Measurements from ENCODE around the gene ALDH6A1. TPM values are rescaled to one million over a fixed set of nuclear protein-coding genes. Genes with fewer than 3 reads are reported as not detected.
"Not testable (repeated sequence)": the region's sequence is repeated elsewhere in the genome, so short reads cannot be mapped to it uniquely, and the experiment has no call there.

Gene ALDH6A1
- polyA plus RNA-seq (ENCODE audit: insufficient read length in 4 of 4) = 100 to 1,000 TPM in 2 of 4 donors, 10 to 100 TPM in 2; 92.8 to 134 (median 101) TPM

GRCh38 chr14:74084277-74085046 lies at the start of gene ALDH6A1, which contains the start of gene LIN52:
ALDH6A1 (minus strand) TSS chr14:74084453; CDS start chr14:74084394, 59 bp downstream.
LIN52 (plus strand) TSS chr14:74084956; CDS start chr14:74084975, 19 bp downstream.
- DNase-seq (ENCODE audit: low read depth in 4 of 4, low spot score in 3 of 4) = peak; percentile 99 to 100 (median 100)

DNA sequence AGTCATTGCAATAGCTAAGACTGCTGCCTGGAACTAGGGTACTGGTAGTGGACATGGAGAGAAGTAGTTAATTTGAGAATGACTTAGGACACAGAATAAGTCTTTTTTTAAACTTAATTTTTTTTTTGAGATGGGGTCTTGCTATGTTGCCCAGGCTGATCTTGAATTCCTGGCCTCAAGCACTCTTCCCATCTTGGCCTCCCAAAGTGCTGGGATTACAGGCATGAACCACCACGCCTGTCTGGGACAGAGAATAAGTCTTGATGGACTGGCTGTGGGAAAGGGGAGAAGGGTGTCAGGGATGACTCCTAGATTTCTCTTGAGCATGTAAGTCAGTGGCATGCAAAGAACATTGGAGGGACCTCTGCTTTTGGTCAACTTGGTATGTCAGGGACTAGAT lies 43.4 kb upstream of the ALDH6A1 start:
- no peak for DNase-seq (ENCODE audit: low read depth in 4 of 4, low spot score in 3 of 4)

DNA sequence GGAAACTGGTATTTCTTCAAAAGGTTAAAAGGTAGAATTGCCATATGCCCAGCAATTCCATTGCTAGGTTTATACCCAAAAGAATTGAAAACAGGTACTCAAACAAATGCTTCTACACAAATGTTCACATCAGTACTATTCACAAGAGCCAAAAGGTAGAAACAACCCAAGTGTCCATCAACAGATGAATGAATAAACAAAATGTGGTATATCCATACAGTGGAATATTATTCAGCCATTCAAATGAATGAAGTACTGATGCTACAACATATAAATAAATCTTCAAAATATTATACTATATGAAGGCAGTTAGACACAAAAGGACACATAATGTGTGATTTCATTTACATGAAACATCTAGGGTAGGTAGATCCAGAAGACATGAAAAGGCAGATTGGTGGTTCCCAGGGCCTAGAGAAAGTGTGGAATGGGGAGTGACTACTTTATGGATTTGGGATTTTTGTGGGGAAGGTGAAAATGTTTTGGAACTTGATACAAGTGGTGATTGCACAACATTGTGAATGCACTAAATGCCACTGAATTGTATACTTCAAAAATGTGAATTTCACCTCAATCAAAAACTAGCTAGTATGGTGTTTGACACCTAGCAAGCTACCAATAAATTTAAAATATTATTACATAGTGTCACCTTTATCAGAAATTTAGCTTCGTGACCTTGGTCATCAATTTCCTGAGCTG lies 42.2 kb upstream of the ALDH6A1 start:
- no peak for DNase-seq (ENCODE audit: low read depth in 4 of 4, low spot score in 3 of 4)

DNA sequence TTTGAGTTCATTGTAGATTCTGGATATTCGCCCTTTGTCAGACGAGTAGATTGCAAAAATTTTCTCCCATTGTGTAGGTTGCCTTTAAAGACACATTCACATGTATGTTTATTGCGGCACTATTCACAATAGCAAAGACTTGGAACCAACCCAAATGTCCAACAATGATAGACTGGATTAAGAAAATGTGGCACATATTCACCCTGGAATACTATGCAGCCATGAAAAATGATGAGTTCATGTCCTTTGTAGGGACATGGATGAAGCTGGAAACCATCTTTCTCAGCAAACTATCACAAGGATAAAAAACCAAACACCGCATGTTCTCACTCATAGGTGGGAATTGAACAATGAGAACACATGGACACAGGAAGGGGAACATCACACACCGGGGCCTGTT lies 41.2 kb upstream of the ALDH6A1 start:
- DNase-seq (ENCODE audit: low read depth in 4 of 4, low spot score in 3 of 4) = not testable (repeated sequence)

DNA sequence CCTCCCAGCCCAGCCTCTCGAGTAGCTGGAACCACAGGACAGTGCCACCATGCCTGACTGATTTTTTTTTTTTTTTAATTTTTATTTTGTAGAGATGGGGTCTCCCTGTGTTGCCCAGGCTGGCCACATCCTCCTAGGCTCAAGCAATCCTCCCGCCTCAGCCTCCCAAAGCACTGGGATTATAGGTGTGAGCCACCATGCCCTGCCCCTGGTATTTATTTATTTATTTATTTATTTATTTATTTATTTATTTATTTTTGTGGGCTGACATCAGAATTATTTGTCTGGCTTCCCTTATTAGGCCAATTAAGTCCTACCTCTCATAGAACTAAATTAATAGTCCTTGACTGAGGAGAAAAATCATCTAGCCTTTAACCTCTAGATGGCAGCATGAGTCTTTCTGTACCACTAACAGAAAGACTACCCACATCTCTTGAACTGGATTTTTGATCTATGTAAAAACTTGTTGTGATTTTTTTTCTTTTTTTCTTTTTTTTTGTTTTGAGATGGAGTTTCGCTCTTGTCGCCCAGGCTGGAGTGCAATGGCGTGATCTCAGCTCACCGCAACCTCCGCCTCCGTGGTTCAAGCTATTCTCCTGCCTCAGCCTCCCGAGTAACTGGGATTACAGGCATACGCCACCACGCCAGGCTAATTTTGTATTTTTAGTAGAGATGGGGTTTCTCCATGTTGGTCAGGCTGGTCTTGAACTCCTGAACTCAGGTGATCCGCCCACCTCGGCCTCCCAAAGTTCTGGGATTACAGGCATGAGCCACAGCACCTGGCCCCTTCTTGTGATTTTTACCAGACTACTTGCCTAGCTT lies 27.4 kb upstream of the ALDH6A1 start:
- peak; percentile 26 to 40 (median 31) for DNase-seq (ENCODE audit: low read depth in 4 of 4, low spot score in 3 of 4)

DNA sequence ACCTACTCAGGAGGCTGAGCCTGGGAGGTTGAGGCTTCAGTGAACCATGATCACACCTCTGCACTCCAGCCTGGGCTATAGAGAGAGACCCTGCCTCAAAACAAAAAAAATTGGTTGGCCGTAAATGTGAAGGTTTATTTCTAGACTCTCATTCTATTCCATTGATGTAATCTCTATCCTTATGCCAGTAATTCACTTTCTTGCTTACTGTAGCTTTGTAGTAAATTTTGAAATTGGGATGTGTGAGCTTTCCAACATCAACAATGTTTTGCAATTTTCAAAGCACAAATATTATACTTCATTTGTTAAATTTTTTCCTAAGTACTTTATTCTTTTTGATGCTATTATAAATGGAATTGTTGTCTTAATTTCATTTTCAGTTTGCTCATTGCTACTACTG lies 25.1 kb upstream of the ALDH6A1 start:
- no peak for DNase-seq (ENCODE audit: low read depth in 4 of 4, low spot score in 3 of 4)

DNA sequence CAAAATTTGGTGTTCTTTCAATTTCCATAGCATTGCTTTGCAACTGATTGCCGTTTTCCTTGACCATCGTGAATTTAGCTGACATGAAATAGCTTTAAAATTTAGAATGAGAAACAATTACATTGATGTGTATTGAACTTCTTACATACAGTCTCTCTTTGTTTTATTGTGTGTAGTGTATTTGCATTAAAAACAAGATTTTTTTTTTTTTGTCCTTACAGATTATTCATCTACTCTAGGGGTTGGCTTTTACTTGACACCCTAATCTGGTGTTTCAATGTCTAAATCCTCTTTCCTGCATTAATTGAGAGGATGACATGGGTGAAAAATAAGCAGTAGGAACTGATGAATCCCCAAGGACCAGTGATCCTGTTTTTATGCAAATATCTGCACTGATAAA lies 21.1 kb upstream of the ALDH6A1 start:
- DNase-seq (ENCODE audit: low read depth in 4 of 4, low spot score in 3 of 4) = no peak

- DNase-seq (ENCODE audit: low read depth in 4 of 4, low spot score in 3 of 4) = no peak
These were observed 5.2 kb upstream of the ALDH6A1 start for GRCh38 chr14:74089251-74090020.

DNA sequence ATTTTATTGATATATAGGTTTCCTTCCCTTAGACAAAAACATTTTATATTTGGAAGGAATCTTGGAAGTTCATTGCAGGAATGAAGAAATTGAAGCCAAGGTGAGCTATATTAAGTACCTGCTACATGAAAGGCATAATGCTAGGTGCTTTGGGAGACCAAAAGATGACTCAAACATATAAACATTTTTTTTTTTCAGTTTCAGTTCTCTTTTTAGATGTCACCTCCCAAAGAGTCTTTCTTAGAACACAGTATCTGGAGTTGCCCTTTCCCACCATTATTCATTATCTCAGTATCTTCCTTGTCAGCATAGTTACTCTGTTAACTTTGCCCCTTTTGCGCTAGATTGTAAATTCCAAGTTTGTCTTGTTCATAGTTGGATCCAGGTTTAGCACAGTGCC lies 1.6 kb upstream of the ALDH6A1 start:
- no peak for DNase-seq (ENCODE audit: low read depth in 4 of 4, low spot score in 3 of 4)

GRCh38 chr14:74085047-74085637 lies 889 bp upstream of the ALDH6A1 start:
- peak in 1 of 4 donors; percentile 16 for DNase-seq (ENCODE audit: low read depth in 4 of 4, low spot score in 3 of 4)

DNA sequence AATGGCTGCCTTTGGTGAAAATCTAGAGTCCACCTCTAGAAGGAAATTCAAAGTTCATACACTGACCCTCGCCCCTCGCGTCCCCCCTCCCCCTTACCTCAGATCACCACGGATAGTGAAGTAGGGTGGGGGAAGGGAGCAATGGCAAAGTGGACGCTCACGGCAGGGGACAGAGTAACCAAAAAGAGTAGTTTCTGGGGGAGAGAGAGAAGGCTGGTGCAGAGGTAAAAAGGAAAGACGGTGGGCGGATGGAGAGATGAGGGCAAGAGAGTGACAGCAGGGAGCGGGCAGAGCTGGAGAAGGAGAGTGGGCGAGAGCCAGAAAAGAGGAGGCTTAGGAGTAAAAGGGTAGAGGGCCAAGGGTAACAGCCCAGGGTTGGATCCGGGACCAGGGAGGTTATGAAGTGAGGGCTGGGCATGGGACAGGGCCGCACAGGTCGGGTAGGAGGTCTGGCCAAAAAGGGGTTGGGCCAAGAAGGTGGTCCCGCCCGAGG lies 423 bp downstream of the ALDH6A1 start:
- peak in 2 of 4 donors; percentile 6 to 7 for DNase-seq (ENCODE audit: low read depth in 4 of 4, low spot score in 3 of 4)

GRCh38 chr14:74083161-74083560 lies 1.1 kb downstream of the ALDH6A1 start:
- DNase-seq (ENCODE audit: low read depth in 4 of 4, low spot score in 3 of 4) = no peak

DNA sequence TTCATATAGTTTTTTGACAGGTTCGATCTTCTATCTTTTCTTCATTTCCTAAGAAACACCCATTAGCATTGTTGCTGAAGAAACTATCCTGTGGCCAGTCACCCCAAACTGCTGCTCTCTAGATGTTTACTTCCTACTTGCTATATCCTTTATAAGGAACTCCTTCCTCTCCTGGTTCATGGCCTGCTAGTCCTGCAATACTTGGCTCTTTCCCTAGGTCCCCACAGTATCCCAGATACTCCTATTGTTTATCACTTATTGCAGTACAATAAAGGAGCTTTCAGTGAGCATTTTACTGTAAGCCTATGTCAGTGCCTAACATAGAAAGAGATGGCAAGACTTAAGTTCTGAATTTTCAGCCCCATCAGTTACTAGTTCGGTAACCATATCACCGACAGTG lies 2.8 kb downstream of the ALDH6A1 start:
- no peak for DNase-seq (ENCODE audit: low read depth in 4 of 4, low spot score in 3 of 4)

DNA sequence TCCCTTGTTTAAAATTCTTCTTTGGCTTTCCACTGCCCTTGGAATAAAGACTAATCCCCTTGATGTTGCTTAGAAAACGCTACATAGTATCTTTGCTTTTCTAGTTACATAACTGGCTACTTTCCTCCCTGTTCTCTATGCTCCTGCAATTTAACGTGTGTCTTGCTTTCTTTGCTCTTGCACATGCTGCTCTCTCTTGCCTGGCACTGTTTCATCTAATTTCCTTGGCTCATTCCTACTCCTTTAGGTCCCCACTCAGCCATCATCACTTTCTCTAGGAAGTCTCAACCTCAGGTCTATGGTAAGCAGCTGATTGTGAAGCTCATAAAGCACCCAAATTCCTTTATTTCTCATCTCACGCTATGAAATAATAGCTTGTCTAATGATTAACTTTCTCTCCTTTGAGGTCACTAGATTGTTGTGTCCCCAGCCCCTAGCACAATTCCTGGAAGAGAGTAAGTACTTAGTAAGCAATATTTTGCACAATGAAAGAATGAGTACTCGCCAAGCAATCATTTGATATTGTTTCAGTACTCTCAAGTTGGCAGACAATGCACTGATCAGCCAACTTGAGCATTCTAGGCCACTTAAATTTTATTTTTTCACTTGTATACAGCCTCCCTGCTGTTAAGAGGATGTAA lies 3.3 kb downstream of the ALDH6A1 start:
- DNase-seq (ENCODE audit: low read depth in 4 of 4, low spot score in 3 of 4) = no peak

DNA sequence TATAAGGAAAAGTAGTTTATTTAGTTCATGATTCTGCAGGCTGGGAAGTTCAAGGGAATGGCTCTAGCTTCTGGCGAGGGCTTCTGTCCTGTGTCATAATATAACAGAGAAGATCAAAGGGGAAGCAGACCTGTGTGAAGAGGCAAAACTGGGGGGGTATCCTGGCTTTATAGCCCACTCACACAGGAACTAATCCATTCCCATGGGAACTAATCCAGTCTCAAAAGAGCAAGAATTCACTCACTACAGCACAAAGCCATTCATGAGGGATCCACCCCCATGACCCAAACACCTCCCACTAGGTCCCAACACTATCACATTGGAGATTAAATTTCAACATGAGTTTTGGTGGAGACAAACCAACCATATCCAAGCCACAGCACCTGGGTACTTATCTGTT lies 6.9 kb downstream of the ALDH6A1 start:
- no peak for DNase-seq (ENCODE audit: low read depth in 4 of 4, low spot score in 3 of 4)

GRCh38 chr14:74065746-74066575 lies 18.3 kb downstream of the ALDH6A1 start:
- no peak for DNase-seq (ENCODE audit: low read depth in 4 of 4, low spot score in 3 of 4)

DNA sequence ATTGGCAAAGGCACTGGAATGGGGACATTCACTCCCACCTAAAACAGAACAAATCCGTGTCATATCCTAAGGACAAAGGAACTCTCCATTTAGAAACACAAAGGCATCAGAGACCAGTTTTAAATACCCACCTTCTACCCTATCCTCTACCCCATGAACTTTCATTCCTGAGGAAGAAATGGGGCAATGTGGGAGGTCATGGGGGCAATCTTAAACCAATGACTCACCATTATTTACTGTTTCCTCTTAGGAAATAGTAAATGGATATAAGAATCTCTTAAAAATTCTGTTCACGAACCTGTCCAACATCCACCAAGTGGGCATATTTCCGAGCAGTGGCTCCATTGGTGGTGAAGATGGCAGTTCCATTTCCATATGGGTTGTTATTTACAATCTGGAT lies 19.4 kb downstream of the ALDH6A1 start:
- DNase-seq (ENCODE audit: low read depth in 4 of 4, low spot score in 3 of 4) = no peak

DNA sequence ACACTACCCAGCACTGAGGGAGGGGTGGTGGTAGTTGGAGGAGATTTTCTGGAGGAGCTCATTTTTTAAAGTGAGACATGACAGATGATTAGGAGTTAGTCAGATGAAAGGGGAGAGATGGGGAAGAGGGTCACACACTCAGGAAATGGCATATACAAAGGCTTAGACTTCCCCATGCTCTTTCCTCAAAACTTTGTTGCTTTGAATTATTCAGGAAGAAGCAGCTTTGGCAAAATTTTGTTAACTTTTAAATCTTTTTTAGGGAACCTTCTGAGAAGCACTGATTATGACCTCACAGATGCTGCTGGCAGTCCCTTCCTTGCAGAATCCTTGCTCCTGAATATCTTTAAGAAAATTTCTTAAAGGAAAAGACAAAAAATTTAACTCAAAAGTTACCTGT lies 19.8 kb downstream of the ALDH6A1 start:
- DNase-seq (ENCODE audit: low read depth in 4 of 4, low spot score in 3 of 4) = no peak

Measured in right renal pelvis (tissue), 4 donors.